IMR-90 (cell line): Measurements from ENCODE around the gene ELL2. TPM values are rescaled to one million over a fixed set of nuclear protein-coding genes. Genes with fewer than 3 reads are reported as not detected.
"Not testable (repeated sequence)": the region's sequence is repeated elsewhere in the genome, so short reads cannot be mapped to it uniquely, and the experiment has no call there.

Experiments used
- ATAC-seq: fragments of 200-7000 bp; cut with Tn5 transposase; 2 replicates; pipeline ENCODE4 v1.9.1; 2020; ENCODE audit warnings: low read depth, mild to moderate bottlenecking, moderate library complexity
- BruUV-seq: library from RNA; stranded (reverse); fragments of 400-500 nt; replicated peaks from 2 replicates; lab custom pipeline; 2021; lab: Mats Ljungman, UMichigan
- CTCF ChIA-PET: fragments of 300-600 bp; formaldehyde crosslinking; extraction: SDS; loops from one replicate; lab custom pipeline; 2021; ENCODE audit warnings: antibody characterized with exemption; lab: Yijun Ruan, JAX
- POLR2A ChIA-PET: fragments of 300-600 bp; sonication (Branson Sonifier 250); formaldehyde crosslinking; loops from one replicate; lab custom pipeline; 2022; ENCODE audit warnings: antibody characterized with exemption; ENCODE audit not compliant: unreplicated experiment; lab: Charles Lee
- DNase-seq: peaks from one replicate; pipeline ENCODE4 v3.0.0; 2013
- H2AFZ ChIP-seq: replicated peaks from 2 replicates; pipeline ENCODE3; 2013; ENCODE audit warnings: low read length, mild to moderate bottlenecking; ENCODE audit not compliant: poor library complexity
- H2AK5ac ChIP-seq: 2 replicates; pipeline ENCODE4 v1.6.1; 2013; ENCODE audit warnings: low read depth, low read length, inconsistent platforms
- H2AK9ac ChIP-seq: replicated peaks from 2 replicates; pipeline ENCODE3; 2013; ENCODE audit warnings: mild to moderate bottlenecking, low read depth, low read length, moderate library complexity; ENCODE audit not compliant: poor library complexity
- H2BK120ac ChIP-seq: 2 replicates; pipeline ENCODE4 v1.6.1; 2013; ENCODE audit warnings: low read depth, low read length, inconsistent platforms
- H2BK15ac ChIP-seq: 3 replicates; pipeline ENCODE4 v1.6.1; 2013; ENCODE audit warnings: low read depth, low read length, inconsistent platforms
- H2BK20ac ChIP-seq: 2 replicates; pipeline ENCODE4 v1.6.1; 2013; ENCODE audit warnings: low read depth, mild to moderate bottlenecking, inconsistent platforms, low read length, moderate library complexity
- H2BK5ac ChIP-seq: 2 replicates; pipeline ENCODE4 v1.6.1; 2013; ENCODE audit warnings: mild to moderate bottlenecking, low read depth, low read length, inconsistent platforms; ENCODE audit not compliant: poor library complexity, severe bottlenecking
- H3K14ac ChIP-seq: replicated peaks from 2 replicates; pipeline ENCODE4 v1.6.1; 2013; ENCODE audit warnings: low read depth, low read length, inconsistent platforms
- H3K18ac ChIP-seq: 2 replicates; pipeline ENCODE4 v1.6.1; 2013; ENCODE audit warnings: low read depth, low read length, control low read depth
- H3K23ac ChIP-seq: 2 replicates; pipeline ENCODE4 v1.6.1; 2013; ENCODE audit warnings: low read depth, low read length, inconsistent platforms
- H3K27ac ChIP-seq: 2 replicates; pipeline ENCODE4 v1.5.1; 2013; ENCODE audit warnings: mild to moderate bottlenecking, control low read depth, low read length; ENCODE audit not compliant: insufficient read depth
- H3K27me3 ChIP-seq: 2 replicates; pipeline ENCODE4 v1.6.1; 2013; ENCODE audit warnings: low read length; ENCODE audit not compliant: control insufficient read depth, insufficient read depth
- H3K36me3 ChIP-seq: 2 replicates; pipeline ENCODE4 v1.6.1; 2013; ENCODE audit warnings: low read length, mixed read lengths; ENCODE audit not compliant: control insufficient read depth, insufficient read depth
- H3K4ac ChIP-seq: 2 replicates; pipeline ENCODE4 v1.6.1; 2013; ENCODE audit warnings: low read depth, low read length, inconsistent platforms
- H3K4me1 ChIP-seq: 2 replicates; pipeline ENCODE4 v1.6.1; 2013; ENCODE audit warnings: low read length, mixed read lengths; ENCODE audit not compliant: control insufficient read depth, insufficient read depth
- H3K4me2 ChIP-seq: 2 replicates; pipeline ENCODE4 v1.6.1; 2013; ENCODE audit warnings: low read depth, mild to moderate bottlenecking, control low read depth, low read length, moderate library complexity
- H3K4me3 ChIP-seq: 2 replicates; pipeline ENCODE4 v1.5.1; 2013; ENCODE audit warnings: low read depth, mild to moderate bottlenecking, control low read depth, low read length, moderate library complexity; ENCODE audit not compliant: insufficient read depth
- H3K56ac ChIP-seq: 2 replicates; pipeline ENCODE4 v1.6.1; 2013; ENCODE audit warnings: low read length, inconsistent platforms; ENCODE audit not compliant: insufficient read depth; ENCODE audit errors: extremely low read depth
- H3K79me1 ChIP-seq, 2 experiments: 2 replicates each; pipeline ENCODE4 v1.6.1; 2013; ENCODE audit warnings: low read length in 2 of 2, inconsistent platforms in 1 of 2, low read depth in 1 of 2
- H3K9ac ChIP-seq: 2 replicates; pipeline ENCODE4 v1.6.1; 2013; ENCODE audit warnings: low read depth, low read length, control low read depth
- H3K9me1 ChIP-seq: 2 replicates; pipeline ENCODE4 v1.6.1; 2013; ENCODE audit warnings: low read length, inconsistent platforms; ENCODE audit not compliant: insufficient read depth
- H3K9me3 ChIP-seq: 2 replicates; pipeline ENCODE4 v1.6.1; 2013; ENCODE audit warnings: low read length; ENCODE audit not compliant: control insufficient read depth, insufficient read depth
- H4K20me1 ChIP-seq: 2 replicates; pipeline ENCODE4 v1.6.1; 2013; ENCODE audit warnings: low read length, inconsistent platforms; ENCODE audit not compliant: insufficient read depth
- H4K5ac ChIP-seq: 2 replicates; pipeline ENCODE4 v1.6.1; 2013; ENCODE audit warnings: mild to moderate bottlenecking, low read depth, low read length, control low read depth
- H4K8ac ChIP-seq, 2 experiments: 2 replicates each; pipeline ENCODE4 v1.6.1; 2013; ENCODE audit warnings: low read depth in 2 of 2, low read length in 2 of 2, control low read depth in 1 of 2, inconsistent platforms in 1 of 2
- H4K91ac ChIP-seq: 2 replicates; pipeline ENCODE4 v1.6.1; 2013; ENCODE audit warnings: low read depth, low read length, inconsistent platforms; ENCODE audit not compliant: insufficient read depth
- WGBS, 2 experiments: methylation state at CpG; one replicate each; pipeline versions ENCODE4 v1.1.5 to v1.1.7; 2013; ENCODE audit warnings: missing lambda C conversion rate in 2 of 2; ENCODE audit not compliant: insufficient read length in 1 of 2; ENCODE audit errors: extremely low coverage in 2 of 2; 5-methylcytosine and 5-hydroxymethylcytosine counted together
- dilution Hi-C: fragments of 300-500 bp; cut with HindIII; formaldehyde crosslinking; loops from one replicate; pipeline ENCODE4 v1.14.3; 2018; ENCODE audit warnings: low sequenced_read_pairs; ENCODE audit not compliant: unreplicated experiment
- in situ Hi-C: fragments of 300-500 bp; cut with MboI; formaldehyde crosslinking; loops from 3 replicates; pipeline ENCODE4 v1.14.3; 2019; ENCODE audit warnings: low sequenced_read_pairs, inconsistent platforms, mixed read lengths
- intact Hi-C: fragments of 100-400 bp; cut with micrococcal nuclease; formaldehyde crosslinking; loops from 2 replicates; pipeline ENCODE4 v1.10.0; 2022
- polyA plus RNA-seq, 3 experiments: library from polyadenylated mRNA; depleted of rRNA; stranded (reverse); fragments of >200 nt; gene quantifications; 2 replicates each; pipeline ENCODE4 v1.2.3, GENCODE V29; 2012; ENCODE audit warnings: low replicate concordance in 1 of 3
- total RNA-seq: library from RNA; depleted of rRNA; stranded (reverse); fragments of >200 nt; gene quantifications from 2 replicates; pipeline ENCODE4 v1.2.3, GENCODE V29; 2012

ELL2 gene
- total and polyA plus RNA-seq, 2 of the 4 experiments (the other 2 are of a cell fraction) = 61.4 to 92.5 TPM

GRCh38 chr5:95851141-95851540 lies 110.5 kb downstream of the ELL2 start:
- CTCF ChIA-PET, H3K9ac ChIP-seq, H3K79me1 ChIP-seq, H3K27me3 ChIP-seq, H3K4me1 ChIP-seq, BruUV-seq, H4K91ac ChIP-seq, ATAC-seq, H3K56ac ChIP-seq, H2BK20ac ChIP-seq, H3K27ac ChIP-seq, H3K4me3 ChIP-seq, H2BK120ac ChIP-seq, H3K9me1 ChIP-seq, H2AK5ac ChIP-seq, H3K14ac ChIP-seq, H2AK9ac ChIP-seq, H4K8ac ChIP-seq, dilution Hi-C loops, H2BK5ac ChIP-seq, H4K5ac ChIP-seq, H2AFZ ChIP-seq, H3K4ac ChIP-seq, H3K9me3 ChIP-seq, H3K4me2 ChIP-seq, DNase-seq, H4K20me1 ChIP-seq, H3K36me3 ChIP-seq, POLR2A ChIA-PET, H2BK15ac ChIP-seq, H3K23ac ChIP-seq, H3K18ac ChIP-seq: not testable (repeated sequence)
- 93% methylated on average over 18 of the region's 34 CpGs; no CpG with 5 or more reads in 1 of the 2 experiments for WGBS, 2 experiments
- intact Hi-C loops (loop anchor here (10.0 kb wide), 1 partner anchor 294 kb away; no protein-coding TSS in a partner anchor), in situ Hi-C loops (loop anchor here (10.0 kb wide), 1 partner anchor 754 kb away; no protein-coding TSS in a partner anchor)
